K562 (cell line): ENCODE results near the gene PCBP4. TPM values are rescaled to one million over a fixed set of nuclear protein-coding genes. Genes with fewer than 3 reads are reported as not detected.

Experiments
- ATAC-seq: fragments of 200-7000 bp; cut with Tn5 transposase; 3 replicates; pipeline ENCODE4 v1.9.1; 2020; ENCODE audit warnings: moderate library complexity
- BruUV-seq: library from RNA; stranded (reverse); fragments of 400-500 nt; replicated peaks from 2 replicates; lab custom pipeline; 2021; lab: Mats Ljungman, UMichigan
- CTCF ChIA-PET: fragments of 300-600 bp; formaldehyde crosslinking; extraction: SDS; loops from one replicate; lab custom pipeline; 2021; ENCODE audit warnings: low intra/inter-chr PET ratio; lab: Yijun Ruan, JAX
- POLR2A ChIA-PET: fragments of 300-600, 350-650 bp; sonication (Branson Sonifier 250); formaldehyde crosslinking; extraction: SDS; loops from one replicate; lab custom pipeline; 2021; ENCODE audit warnings: antibody characterized with exemption, inconsistent platforms; lab: Yijun Ruan, JAX
- DNase-seq, 4 experiments: peaks; one replicate each; pipeline versions ENCODE4 v3.0.0 to v3.0.0-alpha.2; 2011 to 2018; ENCODE audit warnings: low spot score in 3 of 4, mixed read lengths in 3 of 4; ENCODE audit errors: extremely low read depth in 1 of 4
- FAIRE-seq: peaks from 2 replicates; lab custom pipeline; 2011; peaks lifted over from hg19 to GRCh38; lab: Jason Lieb, UNC
- H2AFZ ChIP-seq: 2 replicates; pipeline ENCODE4 v1.6.0; 2011; ENCODE audit warnings: low read depth, low read length, control low read depth, inconsistent platforms
- H3K27ac ChIP-seq: fragments of 200-600 bp; 3 replicates; pipeline ENCODE4 v1.8.0; 2011; ENCODE audit warnings: low read depth, mild to moderate bottlenecking, control low read depth, inconsistent platforms, low read length, moderate library complexity, mixed read lengths; ENCODE audit errors: extremely low read depth
- H3K27me3 ChIP-seq, 2 experiments: fragments of 300-600 bp in 1 of 2; 2 replicates in 1 of 2; 3 replicates in 1 of 2; pipeline versions ENCODE4 v1.6.0 to v1.8.0; 2011; ENCODE audit warnings: inconsistent platforms in 2 of 2, low read length in 2 of 2, mild to moderate bottlenecking in 1 of 2, mixed read lengths in 1 of 2, moderate library complexity in 1 of 2; ENCODE audit not compliant: control insufficient read depth in 2 of 2, insufficient read depth in 2 of 2
- H3K36me3 ChIP-seq: fragments of 300-600 bp; 3 replicates; pipeline ENCODE4 v1.8.0; 2011; ENCODE audit warnings: mild to moderate bottlenecking, low read length, inconsistent platforms; ENCODE audit not compliant: control insufficient read depth, insufficient read depth
- H3K4me1 ChIP-seq, 2 experiments: fragments of 200-600 bp in 1 of 2; replicated peaks in 1 of 2; 2 replicates in 1 of 2; 3 replicates in 1 of 2; pipeline versions ENCODE4 v1.5.1 to v1.8.0; 2011; ENCODE audit warnings: inconsistent platforms in 2 of 2, low read length in 2 of 2, mild to moderate bottlenecking in 1 of 2, mixed read lengths in 1 of 2, moderate library complexity in 1 of 2; ENCODE audit not compliant: control insufficient read depth in 2 of 2, insufficient read depth in 2 of 2
- H3K4me2 ChIP-seq: 2 replicates; pipeline ENCODE4 v1.6.1; 2011; ENCODE audit warnings: low read length, control low read depth, inconsistent platforms, mixed read lengths; ENCODE audit not compliant: insufficient read depth
- H3K4me3 ChIP-seq: fragments of 200-600 bp; sonication (generic), shearing (Covaris generic); 2 replicates; pipeline ENCODE4 v1.5.1; 2016; ENCODE audit warnings: control low read depth, inconsistent platforms
- H3K79me2 ChIP-seq: fragments of 200-600 bp; 3 replicates; pipeline ENCODE4 v1.8.0; 2011; ENCODE audit warnings: low read length, inconsistent platforms; ENCODE audit not compliant: control insufficient read depth, insufficient read depth
- H3K9ac ChIP-seq, 2 experiments: 2 replicates each; pipeline versions ENCODE4 v1.6.0 to v1.6.1; 2011; ENCODE audit warnings: low read depth in 2 of 2, low read length in 2 of 2, control low read depth in 1 of 2, inconsistent platforms in 1 of 2, mild to moderate bottlenecking in 1 of 2, mixed read lengths in 1 of 2; ENCODE audit not compliant: insufficient read depth in 1 of 2
- H3K9me1 ChIP-seq: one replicate; pipeline ENCODE4 v1.6.0; 2011; ENCODE audit warnings: inconsistent platforms, mild to moderate bottlenecking, low read length, moderate library complexity; ENCODE audit not compliant: control insufficient read depth, insufficient read depth
- H3K9me3 ChIP-seq: replicated peaks from 2 replicates; pipeline ENCODE4 v1.5.1; 2011; ENCODE audit warnings: low read depth, low read length, inconsistent platforms; ENCODE audit not compliant: control insufficient read depth, insufficient read depth
- H4K20me1 ChIP-seq: replicated peaks from 2 replicates; pipeline ENCODE4 v1.6.1; 2011; ENCODE audit warnings: low read length, inconsistent platforms, mixed read lengths; ENCODE audit not compliant: control insufficient read depth, insufficient read depth
- BRF1 ChIP-seq: IDR thresholded peaks from 3 replicates; pipeline ENCODE4 v1.6.1; 2011; ENCODE audit warnings: borderline replicate concordance, mild to moderate bottlenecking; ENCODE audit not compliant: insufficient read length; ENCODE audit errors: extremely low read depth
- DACH1 ChIP-seq: fragments of 450-650 bp; IDR thresholded peaks from 2 replicates; pipeline ENCODE4 v1.6.1; 2018; ENCODE audit not compliant: partially characterized antibody
- DIDO1 ChIP-seq: fragments of 450-650 bp; IDR thresholded peaks from 2 replicates; pipeline ENCODE4 v1.6.1; 2016; ENCODE audit warnings: low read depth, missing biosample characterization, missing genetic modification characterization
- E2F8 ChIP-seq: fragments of 450-650 bp; IDR thresholded peaks from 2 replicates; pipeline ENCODE4 v1.7.1; 2018; ENCODE audit warnings: mild to moderate bottlenecking, low read depth; ENCODE audit not compliant: partially characterized antibody
- ILK ChIP-seq: fragments of 450-650 bp; IDR thresholded peaks from 2 replicates; pipeline ENCODE4 v1.6.1; 2016; ENCODE audit warnings: missing genetic modification characterization, low read depth, mild to moderate bottlenecking, missing compliant biosample characterization, moderate library complexity, borderline replicate concordance
- IRF2 ChIP-seq: sonication (generic); formaldehyde crosslinking; IDR thresholded peaks from 2 replicates; pipeline ENCODE4 v1.8.1; 2022; ENCODE audit warnings: mild to moderate bottlenecking, missing genetic modification reagents
- NCOA1 ChIP-seq: fragments of 450-650 bp; IDR thresholded peaks from 2 replicates; pipeline ENCODE4 v1.6.1; 2016; ENCODE audit warnings: low read depth
- NR2F6 ChIP-seq: fragments of 450-650 bp; formaldehyde crosslinking; IDR thresholded peaks from 2 replicates; pipeline ENCODE4 v1.4.0; 2020; ENCODE audit warnings: mild to moderate bottlenecking
- RUNX1 ChIP-seq: sonication (generic); IDR thresholded peaks from 2 replicates; pipeline ENCODE4 v1.6.1; 2016; ENCODE audit warnings: antibody characterized with exemption, low read depth
- ZBTB12 ChIP-seq: fragments of 250-450 bp; sonication (Bioruptor Pico); IDR thresholded peaks from 2 replicates; pipeline ENCODE4 v1.4.0; 2020
- ZFP30 ChIP-seq: fragments of 250-450 bp; sonication (Bioruptor Pico); IDR thresholded peaks from 2 replicates; pipeline ENCODE4 v1.8.0; 2022; ENCODE audit warnings: moderate library complexity, mild to moderate bottlenecking, inconsistent platforms, borderline replicate concordance
- ZFP91 ChIP-seq: sonication (generic); formaldehyde crosslinking; IDR thresholded peaks from 2 replicates; pipeline ENCODE4 v1.8.0; 2022; ENCODE audit warnings: mild to moderate bottlenecking, missing genetic modification reagents
- ZNF274 ChIP-seq: IDR thresholded peaks from 2 replicates; pipeline ENCODE4 v1.6.1; 2011; ENCODE audit warnings: low read depth, mild to moderate bottlenecking, low read length, moderate library complexity, borderline replicate concordance
- ZNF79 ChIP-seq: fragments of 250-450 bp; sonication (Bioruptor Pico); IDR thresholded peaks from 2 replicates; pipeline ENCODE4 v1.4.0; 2020; ENCODE audit warnings: low read depth, mild to moderate bottlenecking, moderate library complexity
- WGBS: fragments of 100-300 bp; shearing (Covaris generic); methylation state at CpG from one replicate; pipeline ENCODE4 v1.1.6; 2016; ENCODE audit warnings: low coverage, mixed read lengths; ENCODE audit not compliant: insufficient coverage; ENCODE audit errors: missing lambda C conversion rate; 5-methylcytosine and 5-hydroxymethylcytosine counted together
- in situ Hi-C: fragments of 300-500 bp; cut with MboI; formaldehyde crosslinking; loops from 4 replicates; pipeline ENCODE4 v1.15.0; 2018; ENCODE audit warnings: inconsistent platforms, mixed read lengths
- intact Hi-C: fragments of 100-400 bp; cut with micrococcal nuclease; formaldehyde crosslinking; loops from 2 replicates; pipeline ENCODE4 v1.14.2; 2022
- polyA plus RNA-seq, 8 experiments: library from polyadenylated mRNA; depleted of rRNA in 4 of 8; stranded (reverse) in 5 of 8; unstranded in 3 of 8; fragments of >200 nt; fragmentation: Nextera tagmentation in 2 of 8; fragmentation: Illumina TruSeq in 1 of 8; extraction: Ambion mirVana in 2 of 8; extraction: Trizol in 1 of 8; gene quantifications; 2 replicates each; pipeline versions ENCODE4 v1.2.1 to v1.2.3, GENCODE V29; 2011 to 2014; ENCODE audit warnings: inconsistent platforms in 1 of 8, missing spikeins in 1 of 8
- total RNA-seq, 7 experiments: library from RNA; depleted of rRNA in 6 of 7; stranded (reverse); fragments of >200 nt in 6 of 7; fragmentation: Illumina TruSeq in 2 of 7; extraction: Trizol in 2 of 7; gene quantifications; 2 replicates each; pipeline versions ENCODE4 v1.2.1 to v1.2.3, GENCODE V29; 2011 to 2021; ENCODE audit warnings: low replicate concordance in 1 of 7

PCBP4 gene
- total and polyA plus RNA-seq, 9 of the 15 experiments (the other 6 are each of a cell fraction or from before 2014, with no cell fraction given) = 0.06 to 5.8 (median 2.6) TPM

- DNase-seq (no peak), ATAC-seq (no peak), FAIRE-seq (no peak)
- Histone ChIP-seq H3K36me3 (no peaks in the 10 kb centered on the region), H2AFZ (no peak overlapping the region), H3K9ac (no peak overlapping the region), H3K4me2 (no peak overlapping the region), H3K79me2 (no peaks in the 10 kb centered on the region), H3K4me1 (peaks cover 0 to 4% of the 10 kb centered on the region in 2 experiments; a peak in 1 of 5 replicates), H3K27ac (no peak overlapping the region), H3K9me1 (no peaks in the 10 kb centered on the region), H3K9me3 (no peaks in the 10 kb centered on the region), H3K4me3 (no peak overlapping the region), H4K20me1 (no peaks in the 10 kb centered on the region), H3K27me3 (peaks cover 0 to 4% of the 10 kb centered on the region in 2 experiments; a peak in 2 of 5 replicates)
- in situ Hi-C loops (no loop called here), intact Hi-C loops (no loop called here)
- no TSS peak for BruUV-seq
- WGBS = 7% methylated on average over 2 of the region's 2 CpGs
- CTCF ChIA-PET = no interaction called here
- TF ChIP-seq ZFP30 (CRISPR knock-in tag) = no peak
- TF ChIP-seq BRF1 = no peak
- TF ChIP-seq DIDO1 = no peak
- TF ChIP-seq ZNF274 = no peak
- no peak for TF ChIP-seq ZNF79 (CRISPR knock-in tag)
- TF ChIP-seq IRF2 = no peak
- no peak for TF ChIP-seq E2F8
- no peak for TF ChIP-seq ZBTB12 (CRISPR knock-in tag)
- no peak for TF ChIP-seq ILK (tag)
- no peak for TF ChIP-seq DACH1
- no peak for TF ChIP-seq RUNX1
- no peak for TF ChIP-seq NR2F6 (CRISPR knock-in tag)
- TF ChIP-seq NCOA1 = no peak
- TF ChIP-seq ZFP91 (CRISPR knock-in tag) = no peak
- POLR2A ChIA-PET = interaction anchor here (0.8 to 1.2 kb wide), 2 partner anchors 10 to 33 kb away, joined by 3 to 4 read pairs; no protein-coding TSS in a partner anchor
Observed at GRCh38 chr3:51950899-51951298, 16.4 kb downstream of the PCBP4 start.
